Stimulated activated naive B cell treated with anti-CD40 and anti-IgM and Interleukin-4, amounts not matched to agents 10 μg/mL and 1 μg/mL and 100 μg/mL, for 72 hours (primary cell): ENCODE results near the gene MACROD2.

ENCODE experiments used
- ATAC-seq, 2 donors: fragments of 150-1000 bp; cut with Tn5 transposase; replicated peaks; 2 replicates each; pipeline ENCODE4 v1.10.0; 2021; ENCODE audit warnings: moderate library complexity in 1 of 2
- DNase-seq: peaks from one replicate; pipeline ENCODE4 v3.0.0; 2021
- H3K27ac Mint-ChIP-seq: one replicate; pipeline ENCODE4 v1.8.0; 2022; ENCODE audit warnings: mild to moderate bottlenecking, mixed read lengths
- H3K27me3 Mint-ChIP-seq, 2 donors: one replicate each; pipeline ENCODE4 v1.8.0; 2022; ENCODE audit warnings: mixed read lengths in 2 of 2
- H3K36me3 Mint-ChIP-seq, 2 donors: one replicate each; pipeline ENCODE4 v1.8.0; 2022; ENCODE audit warnings: mixed read lengths in 2 of 2, mild to moderate bottlenecking in 1 of 2
- H3K4me1 Mint-ChIP-seq, 2 donors: one replicate each; pipeline ENCODE4 v1.8.0; 2022; ENCODE audit warnings: mixed read lengths in 2 of 2, mild to moderate bottlenecking in 1 of 2
- H3K4me3 Mint-ChIP-seq, 2 donors: one replicate each; pipeline ENCODE4 v1.8.0; 2022; ENCODE audit warnings: mild to moderate bottlenecking in 2 of 2, mixed read lengths in 2 of 2, moderate library complexity in 1 of 2
- H3K9me3 Mint-ChIP-seq, 2 donors: one replicate each; pipeline ENCODE4 v1.8.0; 2022; ENCODE audit warnings: mixed read lengths in 2 of 2, mild to moderate bottlenecking in 1 of 2

MACROD2 gene

DNA sequence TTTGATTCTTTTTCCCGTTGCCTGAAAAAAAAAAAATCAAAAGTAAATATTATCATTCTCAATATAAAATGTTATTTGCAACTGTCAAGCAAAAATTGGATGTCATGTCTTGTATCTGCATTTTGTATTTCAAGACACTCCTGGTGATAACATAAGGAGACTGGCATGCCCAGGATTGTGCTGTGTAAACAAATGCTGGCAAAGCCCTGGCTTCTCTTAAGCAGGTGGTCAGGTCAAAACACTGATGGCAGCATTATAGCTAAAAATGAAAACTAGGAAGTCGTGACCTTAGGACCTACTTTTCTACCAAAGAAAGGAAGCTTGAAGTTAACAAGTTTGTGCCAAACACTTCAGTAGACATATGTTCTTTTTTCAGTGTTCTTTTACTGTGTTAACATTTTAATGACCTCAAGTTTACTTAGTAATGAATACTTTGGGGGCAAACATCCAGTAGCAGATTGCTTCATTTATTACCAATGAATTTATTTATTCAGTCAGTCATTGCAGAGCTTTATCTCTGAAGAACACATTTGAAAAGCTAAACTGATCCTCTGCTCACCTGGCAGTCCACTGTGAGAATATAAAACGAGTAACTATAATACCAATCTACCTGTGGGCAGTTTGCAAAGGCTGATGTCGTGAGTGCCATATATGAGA is 585.2 kb downstream of the MACROD2 start:
- no peak for ATAC-seq

DNA sequence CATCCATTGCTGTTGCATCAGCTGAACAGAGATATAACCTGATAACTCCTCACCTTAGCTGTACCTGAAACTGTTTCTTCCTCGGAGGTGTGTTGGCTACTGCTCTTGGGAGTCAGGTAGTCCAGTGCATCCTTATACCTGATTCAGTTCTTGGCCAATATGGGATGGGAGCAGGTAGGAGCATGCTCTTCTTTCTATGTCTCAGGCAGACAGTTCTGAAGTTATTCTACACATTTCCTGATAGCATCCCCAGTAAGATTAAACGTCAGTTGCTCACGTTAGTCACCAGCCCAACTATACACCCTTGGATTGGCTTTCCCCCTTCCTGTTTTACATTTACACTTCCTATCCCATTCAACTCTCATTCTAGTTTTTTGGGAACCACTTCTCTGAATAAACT is 586.4 kb downstream of the MACROD2 start:
- no peak for DNase-seq
- no peak for ATAC-seq
- H3K4me3 Mint-ChIP-seq, result no peak overlapping the region
- no peaks in the 10 kb centered on the region for H3K27me3 Mint-ChIP-seq
- no peaks in the 10 kb centered on the region for H3K4me1 Mint-ChIP-seq
- H3K27ac Mint-ChIP-seq, result no peak overlapping the region
- no peaks in the 10 kb centered on the region for H3K36me3 Mint-ChIP-seq
- no peaks in the 10 kb centered on the region for H3K9me3 Mint-ChIP-seq

More for the DNA sequence above, 585.2 kb downstream of the MACROD2 start:
- Mint-ChIP-seq H3K27me3 (no peaks in the 10 kb centered on the region), H3K9me3 (no peaks in the 10 kb centered on the region), H3K27ac (no peak overlapping the region), H3K36me3 (no peaks in the 10 kb centered on the region), H3K4me3 (no peak overlapping the region), H3K4me1 (no peaks in the 10 kb centered on the region)
- no peak for DNase-seq

- ATAC-seq (no peak), DNase-seq (no peak)
- Mint-ChIP-seq H3K27me3 (no peaks in the 10 kb centered on the region), H3K36me3 (no peaks in the 10 kb centered on the region), H3K4me3 (no peak overlapping the region), H3K4me1 (no peaks in the 10 kb centered on the region), H3K9me3 (no peaks in the 10 kb centered on the region), H3K27ac (no peak overlapping the region)
Observed at GRCh38 chr20:14582855-14583254, 587.5 kb downstream of the MACROD2 start.

DNA sequence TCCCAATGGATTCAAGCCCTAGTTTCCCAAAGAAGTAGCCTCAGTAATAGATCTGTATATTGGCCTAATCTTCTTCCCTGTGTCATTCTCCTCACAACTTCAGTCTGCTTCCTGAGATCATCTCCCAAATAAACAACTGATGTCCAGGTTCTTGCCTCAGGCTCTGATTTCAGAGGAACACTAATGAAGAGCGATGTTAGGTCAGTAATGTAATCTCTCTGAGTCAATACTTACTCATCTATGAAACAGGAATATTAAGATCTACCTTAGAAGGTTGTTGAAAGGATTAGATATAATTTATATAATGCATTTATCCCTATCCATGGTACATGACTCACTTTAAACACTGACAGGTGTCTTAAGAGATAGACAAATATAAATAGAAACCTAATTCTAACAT is 588.1 kb downstream of the MACROD2 start:
- H3K4me3 Mint-ChIP-seq, result no peak overlapping the region
- H3K4me1 Mint-ChIP-seq, result no peaks in the 10 kb centered on the region
- ATAC-seq (no peak), DNase-seq (no peak)
- no peaks in the 10 kb centered on the region for H3K9me3 Mint-ChIP-seq
- no peak overlapping the region for H3K27ac Mint-ChIP-seq
- H3K36me3 Mint-ChIP-seq, result no peaks in the 10 kb centered on the region
- H3K27me3 Mint-ChIP-seq, result no peaks in the 10 kb centered on the region

DNA sequence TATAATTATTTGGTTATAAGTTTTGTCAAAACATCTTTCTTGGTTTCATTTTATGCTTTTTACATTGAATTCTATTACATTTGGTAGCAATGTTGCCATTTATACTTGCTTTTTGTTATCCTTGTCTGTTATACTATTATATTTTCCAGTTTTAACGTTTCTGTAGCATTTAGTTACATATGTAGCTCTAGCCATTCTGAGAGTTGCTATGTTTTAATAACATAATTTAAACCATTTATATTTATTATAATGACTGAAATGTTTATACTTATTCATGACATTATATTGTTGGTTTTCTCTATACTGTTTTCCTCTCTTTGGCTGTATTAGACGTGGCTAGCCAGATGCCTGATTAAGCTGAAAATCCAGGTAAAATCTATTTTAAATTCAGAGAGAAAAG is 594.1 kb downstream of the MACROD2 start:
- Mint-ChIP-seq H3K4me3 (no peak overlapping the region), H3K4me1 (no peaks in the 10 kb centered on the region), H3K9me3 (no peaks in the 10 kb centered on the region), H3K27ac (no peak overlapping the region), H3K36me3 (no peaks in the 10 kb centered on the region), H3K27me3 (no peaks in the 10 kb centered on the region)
- no peak for ATAC-seq
- DNase-seq, result no peak

- DNase-seq (no peak), ATAC-seq (no peak)
- no peaks in the 10 kb centered on the region for H3K36me3 Mint-ChIP-seq
- no peaks in the 10 kb centered on the region for H3K4me1 Mint-ChIP-seq
- no peak overlapping the region for H3K27ac Mint-ChIP-seq
- H3K4me3 Mint-ChIP-seq, result no peak overlapping the region
- no peaks in the 10 kb centered on the region for H3K27me3 Mint-ChIP-seq
- no peaks in the 10 kb centered on the region for H3K9me3 Mint-ChIP-seq
Observed at GRCh38 chr20:14595051-14595450, 599.7 kb downstream of the MACROD2 start.

GRCh38 chr20:14597206-14597715 is 601.9 kb downstream of the MACROD2 start:
- Mint-ChIP-seq H3K4me3 (no peak overlapping the region), H3K27ac (no peak overlapping the region), H3K4me1 (no peaks in the 10 kb centered on the region), H3K9me3 (no peaks in the 10 kb centered on the region), H3K36me3 (no peaks in the 10 kb centered on the region), H3K27me3 (no peaks in the 10 kb centered on the region)
- ATAC-seq (no peak), DNase-seq (no peak)

- no peak for DNase-seq
- Mint-ChIP-seq H3K27me3 (no peaks in the 10 kb centered on the region), H3K36me3 (no peaks in the 10 kb centered on the region), H3K9me3 (no peaks in the 10 kb centered on the region), H3K4me3 (no peak overlapping the region), H3K4me1 (no peaks in the 10 kb centered on the region), H3K27ac (no peak overlapping the region)
- ATAC-seq, result no peak
Observed at GRCh38 chr20:14599613-14600012, 604.3 kb downstream of the MACROD2 start.

GRCh38 chr20:14600527-14600926 is 605.2 kb downstream of the MACROD2 start:
- Mint-ChIP-seq H3K27ac (no peak overlapping the region), H3K27me3 (no peaks in the 10 kb centered on the region), H3K9me3 (no peaks in the 10 kb centered on the region), H3K4me1 (no peaks in the 10 kb centered on the region), H3K4me3 (no peak overlapping the region), H3K36me3 (no peaks in the 10 kb centered on the region)
- ATAC-seq (no peak), DNase-seq (no peak)

DNA sequence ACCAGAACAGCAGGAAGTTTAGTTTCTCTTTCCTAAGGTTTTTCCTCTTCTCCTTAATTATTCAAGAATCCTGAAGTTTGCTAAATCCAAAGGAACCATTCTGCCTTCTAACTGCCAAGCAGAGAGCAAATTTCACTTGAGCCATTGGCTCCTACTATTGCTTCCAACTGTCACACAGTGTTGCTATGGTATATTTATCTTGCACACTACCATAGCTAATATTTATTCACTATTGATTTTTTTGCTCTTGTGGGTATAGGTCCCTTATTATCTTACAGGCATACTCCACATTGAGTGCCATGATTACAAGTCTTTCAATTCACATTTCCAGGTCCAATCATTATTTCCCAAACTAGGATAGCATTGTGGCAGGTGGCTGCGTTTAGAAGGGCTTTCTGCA is 608.8 kb downstream of the MACROD2 start:
- H3K4me3 Mint-ChIP-seq, result no peak overlapping the region
- H3K4me1 Mint-ChIP-seq, result no peaks in the 10 kb centered on the region
- H3K9me3 Mint-ChIP-seq, result no peaks in the 10 kb centered on the region
- DNase-seq, result no peak
- H3K36me3 Mint-ChIP-seq, result no peaks in the 10 kb centered on the region
- H3K27ac Mint-ChIP-seq, result no peak overlapping the region
- no peak for ATAC-seq
- no peaks in the 10 kb centered on the region for H3K27me3 Mint-ChIP-seq

GRCh38 chr20:14609328-14610221 is 614.3 kb downstream of the MACROD2 start:
- DNase-seq, result no peak
- no peak overlapping the region for H3K4me3 Mint-ChIP-seq
- H3K27ac Mint-ChIP-seq, result no peak overlapping the region
- no peak for ATAC-seq
- no peaks in the 10 kb centered on the region for H3K36me3 Mint-ChIP-seq
- H3K4me1 Mint-ChIP-seq, result no peaks in the 10 kb centered on the region
- H3K27me3 Mint-ChIP-seq, result no peaks in the 10 kb centered on the region
- H3K9me3 Mint-ChIP-seq, result no peaks in the 10 kb centered on the region

GRCh38 chr20:14611479-14611878 is 616.2 kb downstream of the MACROD2 start:
- no peaks in the 10 kb centered on the region for H3K27me3 Mint-ChIP-seq
- peaks cover 0 to 2% of the 10 kb centered on the region in 2 donors for H3K9me3 Mint-ChIP-seq
- no peak for DNase-seq
- ATAC-seq, result no peak
- no peak overlapping the region for H3K4me3 Mint-ChIP-seq
- no peaks in the 10 kb centered on the region for H3K36me3 Mint-ChIP-seq
- no peaks in the 10 kb centered on the region for H3K4me1 Mint-ChIP-seq
- no peak overlapping the region for H3K27ac Mint-ChIP-seq

DNA sequence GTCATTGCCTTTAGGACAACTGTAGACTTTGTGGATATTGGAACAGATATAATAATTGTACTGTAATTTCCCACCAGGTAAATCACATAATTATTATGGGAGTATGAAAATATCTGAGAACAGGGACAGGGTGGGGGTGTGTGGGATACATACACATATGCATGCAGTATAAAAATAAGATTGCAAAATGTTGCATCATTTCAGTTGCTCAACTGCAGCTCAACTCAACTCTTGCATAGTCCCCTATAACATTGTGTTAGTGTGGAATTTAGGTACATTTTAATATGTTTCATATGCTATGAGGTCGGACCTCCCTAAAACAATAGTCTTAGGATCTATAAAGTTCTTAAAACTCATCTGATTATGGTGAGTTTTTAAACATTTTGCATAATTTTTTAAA is 617.1 kb downstream of the MACROD2 start:
- Mint-ChIP-seq H3K27ac (no peak overlapping the region), H3K4me1 (no peaks in the 10 kb centered on the region), H3K36me3 (no peaks in the 10 kb centered on the region), H3K4me3 (no peak overlapping the region), H3K9me3 (peaks cover 0 to 2% of the 10 kb centered on the region in 2 donors), H3K27me3 (no peaks in the 10 kb centered on the region)
- DNase-seq (no peak), ATAC-seq (no peak)

GRCh38 chr20:14616003-14616402 is 620.7 kb downstream of the MACROD2 start:
- DNase-seq, result no peak
- Mint-ChIP-seq H3K4me1 (no peaks in the 10 kb centered on the region), H3K27ac (no peak overlapping the region), H3K4me3 (no peak overlapping the region), H3K27me3 (no peaks in the 10 kb centered on the region), H3K9me3 (peaks cover 0 to 2% of the 10 kb centered on the region in 2 donors), H3K36me3 (no peaks in the 10 kb centered on the region)
- no peak for ATAC-seq

DNA sequence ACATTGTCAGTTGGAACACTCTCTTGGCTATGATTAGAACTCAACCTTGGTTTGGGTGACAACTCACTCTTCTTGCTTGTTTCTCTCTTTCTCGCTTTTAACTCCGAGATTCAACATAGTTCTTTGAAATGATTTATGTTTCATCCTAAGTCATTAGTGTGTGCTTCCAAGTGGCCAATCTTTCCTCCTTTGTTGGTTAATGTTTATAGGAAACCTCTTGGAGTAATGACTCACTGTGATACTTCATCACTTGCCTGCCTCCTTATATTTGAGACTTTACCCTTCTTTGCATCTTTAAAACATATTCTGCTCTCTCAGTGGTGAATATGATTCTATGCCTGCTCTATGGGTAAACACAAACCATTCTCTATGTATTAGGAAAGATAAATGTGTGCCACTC is 621.8 kb downstream of the MACROD2 start:
- H3K27ac Mint-ChIP-seq, result no peak overlapping the region
- no peaks in the 10 kb centered on the region for H3K36me3 Mint-ChIP-seq
- ATAC-seq, result no peak
- H3K4me3 Mint-ChIP-seq, result no peak overlapping the region
- peaks cover 0 to 2% of the 10 kb centered on the region in 2 donors for H3K9me3 Mint-ChIP-seq
- DNase-seq, result no peak
- H3K27me3 Mint-ChIP-seq, result no peaks in the 10 kb centered on the region
- H3K4me1 Mint-ChIP-seq, result no peaks in the 10 kb centered on the region
